Ovary (tissue), 9 donors: Measurements from ENCODE around the gene TUT7. TPM values are rescaled to one million over a fixed set of nuclear protein-coding genes. Genes with fewer than 3 reads are reported as not detected.

Source experiments
- DNase-seq, 5 donors: peaks; one replicate each; pipeline ENCODE4 v3.0.0-alpha.2; 2019 to 2020
- H3K27ac ChIP-seq, 2 donors: fragments of 200-600 bp; one replicate each; pipeline versions ENCODE4 v1.5.1 to v1.8.0; 2019 to 2022
- H3K27me3 ChIP-seq: fragments of 200-600 bp; one replicate; pipeline ENCODE4 v1.8.0; 2022
- H3K36me3 ChIP-seq: fragments of 200-600 bp; sonication (generic); one replicate; pipeline ENCODE4 v1.5.1; 2019
- H3K4me1 ChIP-seq: one replicate; pipeline ENCODE4 v1.8.1; 2013; ENCODE audit warnings: mild to moderate bottlenecking, moderate library complexity; ENCODE audit not compliant: insufficient read depth
- H3K4me3 ChIP-seq: fragments of 200-600 bp; sonication (generic); one replicate; pipeline ENCODE4 v1.5.1; 2017
- H3K9me3 ChIP-seq, 2 donors: fragments of 200-600 bp in 1 of 2; sonication (generic) in 1 of 2; one replicate each; pipeline versions ENCODE4 v1.5.1 to v1.8.1; 2013 to 2019; ENCODE audit warnings: mild to moderate bottlenecking in 1 of 2, moderate library complexity in 1 of 2
- EP300 ChIP-seq: sonication (generic); formaldehyde crosslinking; IDR thresholded peaks from one replicate; pipeline ENCODE4 v1.6.1; 2017; ENCODE audit warnings: antibody characterized with exemption
- POLR2A ChIP-seq: fragments of 450-650 bp; IDR thresholded peaks from one replicate; pipeline ENCODE4 v1.6.1; 2017; ENCODE audit warnings: antibody characterized with exemption, mild to moderate bottlenecking, moderate library complexity
- WGBS, 3 donors: extraction: QIAGEN DNeasy Blood & Tissue Kit in 1 of 3; methylation state at CpG; one replicate each; pipeline versions ENCODE4 v1.1.5 to v1.1.7; 2013 to 2017; 5-methylcytosine and 5-hydroxymethylcytosine counted together
- intact Hi-C, 4 donors: fragments of 100-400 bp; cut with DNase I; formaldehyde crosslinking; loops; one replicate each; pipeline versions ENCODE4 v1.11.0 to v1.15.1; 2022 to 2023
- polyA plus RNA-seq, 2 donors: library from polyadenylated mRNA; stranded (reverse); fragments of 200-250 nt in 1 of 2; fragments of 350-450 nt in 1 of 2; fragmentation: Illumina TruSeq in 1 of 2; extraction: RNeasy Lipid Tissue Mini Kit (QIAGEN cat#74804) in 1 of 2; gene quantifications; one replicate each; pipeline ENCODE4 v1.2.3, GENCODE V29; 2013 to 2014
- total RNA-seq, 7 donors: library from RNA; depleted of rRNA in 2 of 7; stranded (reverse); fragments of >200 nt in 2 of 7; fragmentation: NEBNext Ultra II Directional in 3 of 7; extraction: Animal tissue kit (Norgen Biotek cat#: 25700) in 3 of 7; gene quantifications; one replicate each; pipeline versions ENCODE4 v1.1.0 to v1.2.4, GENCODE V29; 2016 to 2023
- TF ChIP-seq, protein P1 (sequence below), 3 donors: fragments of 450-650 bp in 2 of 3; fragments of 200-600 bp in 1 of 3; IDR thresholded peaks; one replicate each; pipeline versions ENCODE4 v1.5.1 to v1.8.0; 2016 to 2022; ENCODE audit warnings: antibody characterized with exemption in 3 of 3, mild to moderate bottlenecking in 1 of 3
- donor health status: DM: no; HTN: no; CAD: no; lungs with moderate emphysema.
- donor health status: DM: no; HTN: no; CAD: no.
- donor health status: Bipolar disorder and iron deficiency.
- donor health status: DM: yes; HTN: yes; CAD: no.
- donor health status: DM: no; HTN: no; CAD: no.
- donor health status: DM: yes; HTN: yes; CAD: no.

Gene TUT7
- total and polyA plus RNA-seq, 9 donors: 10.5 to 30.0 (median 18.1) TPM

- Histone ChIP-seq H3K36me3 (no peaks in the 10 kb centered on the region), H3K27ac (no peak overlapping the region), H3K4me3 (no peak overlapping the region), H3K27me3 (no peaks in the 10 kb centered on the region), H3K4me1 (no peaks in the 10 kb centered on the region), H3K9me3 (no peaks in the 10 kb centered on the region)
- 85 to 92% (median 90%) methylated on average over 1 of the region's 1 CpG for WGBS, 3 donors
- no peak for TF ChIP-seq POLR2A
- TF ChIP-seq EP300: no peak
- TF ChIP-seq, protein P1, sequence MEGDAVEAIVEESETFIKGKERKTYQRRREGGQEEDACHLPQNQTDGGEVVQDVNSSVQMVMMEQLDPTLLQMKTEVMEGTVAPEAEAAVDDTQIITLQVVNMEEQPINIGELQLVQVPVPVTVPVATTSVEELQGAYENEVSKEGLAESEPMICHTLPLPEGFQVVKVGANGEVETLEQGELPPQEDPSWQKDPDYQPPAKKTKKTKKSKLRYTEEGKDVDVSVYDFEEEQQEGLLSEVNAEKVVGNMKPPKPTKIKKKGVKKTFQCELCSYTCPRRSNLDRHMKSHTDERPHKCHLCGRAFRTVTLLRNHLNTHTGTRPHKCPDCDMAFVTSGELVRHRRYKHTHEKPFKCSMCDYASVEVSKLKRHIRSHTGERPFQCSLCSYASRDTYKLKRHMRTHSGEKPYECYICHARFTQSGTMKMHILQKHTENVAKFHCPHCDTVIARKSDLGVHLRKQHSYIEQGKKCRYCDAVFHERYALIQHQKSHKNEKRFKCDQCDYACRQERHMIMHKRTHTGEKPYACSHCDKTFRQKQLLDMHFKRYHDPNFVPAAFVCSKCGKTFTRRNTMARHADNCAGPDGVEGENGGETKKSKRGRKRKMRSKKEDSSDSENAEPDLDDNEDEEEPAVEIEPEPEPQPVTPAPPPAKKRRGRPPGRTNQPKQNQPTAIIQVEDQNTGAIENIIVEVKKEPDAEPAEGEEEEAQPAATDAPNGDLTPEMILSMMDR (IDR thresholded peaks at IDR 0.05): no peak
- DNase-seq: no peak
- intact Hi-C loops: no loop called here
Measured at GRCh38 chr9:86252870-86253269, 101.3 kb downstream of the TUT7 start.

- intact Hi-C loops: no loop called here
- no peak overlapping the region for H3K27ac ChIP-seq
- H3K9me3 ChIP-seq: no peaks in the 10 kb centered on the region
- H3K36me3 ChIP-seq: no peaks in the 10 kb centered on the region
- TF ChIP-seq POLR2A (no peak), EP300 (no peak)
- TF ChIP-seq, protein P1 (IDR thresholded peaks at IDR 0.05): no peak
- H3K4me3 ChIP-seq: no peak overlapping the region
- DNase-seq: no peak
- H3K4me1 ChIP-seq: no peaks in the 10 kb centered on the region
- no peaks in the 10 kb centered on the region for H3K27me3 ChIP-seq
Measured at GRCh38 chr9:86250123-86250522, 104.1 kb downstream of the TUT7 start.

DNA sequence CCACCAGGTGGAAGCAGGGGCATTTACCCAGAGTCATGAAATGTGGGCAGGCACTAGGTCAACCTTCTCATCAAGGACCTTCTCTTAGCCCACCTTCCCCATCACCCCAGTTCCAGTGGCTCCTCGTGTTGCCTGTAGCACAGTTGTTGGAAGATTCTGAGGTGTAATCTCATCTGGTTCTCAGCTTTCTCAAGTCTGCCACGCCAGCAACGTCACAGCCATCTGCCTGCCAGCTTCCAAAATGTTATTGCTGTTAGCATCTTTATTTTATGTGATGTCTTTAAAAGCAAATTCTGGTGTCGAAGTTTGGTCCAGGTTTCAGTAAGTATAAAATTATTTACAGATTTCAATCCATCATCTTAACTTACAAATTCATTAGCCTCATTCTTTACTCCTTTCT is 105.5 kb downstream of the TUT7 start:
- H3K9me3 ChIP-seq: no peaks in the 10 kb centered on the region
- TF ChIP-seq EP300: no peak
- no peak for TF ChIP-seq POLR2A
- TF ChIP-seq, protein P1 (IDR thresholded peaks at IDR 0.05): no peak
- no peaks in the 10 kb centered on the region for H3K4me1 ChIP-seq
- intact Hi-C loops: no loop called here
- no peak for DNase-seq
- H3K4me3 ChIP-seq: no peak overlapping the region
- WGBS, 3 donors: 85 to 88% (median 87%) methylated on average over 4 of the region's 4 CpGs
- H3K27ac ChIP-seq: no peak overlapping the region
- H3K27me3 ChIP-seq: no peaks in the 10 kb centered on the region
- H3K36me3 ChIP-seq: no peaks in the 10 kb centered on the region

DNA sequence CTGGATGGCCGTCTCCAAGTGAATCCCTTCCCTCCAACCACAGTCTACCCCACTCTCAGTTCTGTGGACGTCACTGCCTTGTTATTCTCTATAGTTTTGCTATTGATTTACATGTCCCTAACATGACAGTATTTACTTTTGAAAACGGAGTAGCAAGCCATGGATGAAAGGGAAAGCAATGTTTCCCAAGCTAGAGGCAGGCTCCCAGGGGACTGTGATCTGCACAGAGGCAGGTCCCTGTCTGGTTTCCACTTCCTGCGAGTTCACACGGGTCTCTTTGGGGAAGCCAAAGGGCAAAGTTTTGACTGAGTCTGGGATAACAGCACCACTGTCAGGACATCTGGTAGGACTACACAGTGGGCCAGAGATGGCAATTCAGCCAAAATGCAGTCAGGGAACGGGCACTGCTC is 107.5 kb downstream of the TUT7 start:
- no peak overlapping the region for H3K27ac ChIP-seq
- H3K36me3 ChIP-seq: no peaks in the 10 kb centered on the region
- H3K4me3 ChIP-seq: no peak overlapping the region
- no peak for TF ChIP-seq POLR2A
- no peak for TF ChIP-seq EP300
- TF ChIP-seq, protein P1 (IDR thresholded peaks at IDR 0.05): no peak
- no peak for DNase-seq
- no peaks in the 10 kb centered on the region for H3K27me3 ChIP-seq
- 47 to 63% (median 51%) methylated on average over 6 of the region's 6 CpGs for WGBS, 3 donors
- no peaks in the 10 kb centered on the region for H3K9me3 ChIP-seq
- no peaks in the 10 kb centered on the region for H3K4me1 ChIP-seq
- intact Hi-C loops: no loop called here

GRCh38 chr9:86242071-86242470 is 112.1 kb downstream of the TUT7 start:
- H3K4me3 ChIP-seq: no peak overlapping the region
- DNase-seq: no peak
- H3K36me3 ChIP-seq: no peaks in the 10 kb centered on the region
- 10 to 28% (median 16%) methylated on average over 2 of the region's 2 CpGs for WGBS, 3 donors
- TF ChIP-seq, protein P1 (IDR thresholded peaks at IDR 0.05): no peak
- no peaks in the 10 kb centered on the region for H3K9me3 ChIP-seq
- intact Hi-C loops: no loop called here
- H3K27me3 ChIP-seq: no peaks in the 10 kb centered on the region
- no peak overlapping the region for H3K27ac ChIP-seq
- no peaks in the 10 kb centered on the region for H3K4me1 ChIP-seq
